T-helper 1 cell (primary cell): Measurements from ENCODE around the gene PHYH.
"Not testable (repeated sequence)": the region's sequence is repeated elsewhere in the genome, so short reads cannot be mapped to it uniquely, and the experiment has no call there.

Experiments used
- DNase-seq, 5 donors: peaks; one replicate each; pipeline ENCODE4 v3.0.0-alpha.2; 2012 to 2020

The PHYH gene

GRCh38 chr10:13270877-13271551 is 28.9 kb downstream of the PHYH start:
- no peak for DNase-seq

- DNase-seq, result no peak
These were observed 31.0 kb downstream of the PHYH start for GRCh38 chr10:13268841-13269240.

GRCh38 chr10:13268310-13268709 is 31.6 kb downstream of the PHYH start:
- no peak for DNase-seq

GRCh38 chr10:13263591-13263990 is 36.3 kb downstream of the PHYH start:
- no peak for DNase-seq

GRCh38 chr10:13262433-13262832 is 37.4 kb downstream of the PHYH start:
- DNase-seq, result no peak

GRCh38 chr10:13257621-13258140 is 42.2 kb downstream of the PHYH start:
- no peak for DNase-seq

- DNase-seq, result no peak
These were observed 43.2 kb downstream of the PHYH start for GRCh38 chr10:13256627-13257026.

- DNase-seq, result no peak
These were observed 46.1 kb downstream of the PHYH start for GRCh38 chr10:13253726-13254125.

GRCh38 chr10:13247784-13248183 is 52.1 kb downstream of the PHYH start:
- no peak for DNase-seq

- DNase-seq, result no peak
These were observed 52.6 kb downstream of the PHYH start for GRCh38 chr10:13247246-13247645.

GRCh38 chr10:13242260-13242659 is 57.6 kb downstream of the PHYH start:
- DNase-seq, result not testable (repeated sequence)

- no peak for DNase-seq
These were observed 58.3 kb downstream of the PHYH start for GRCh38 chr10:13241613-13242012.

GRCh38 chr10:13239923-13240322 is 59.9 kb downstream of the PHYH start:
- DNase-seq, result no peak

- no peak for DNase-seq
These were observed 61.4 kb downstream of the PHYH start for GRCh38 chr10:13238271-13239077.

GRCh38 chr10:13236638-13237037 is 63.2 kb downstream of the PHYH start:
- no peak for DNase-seq

- not testable (repeated sequence) for DNase-seq
These were observed 65.1 kb downstream of the PHYH start for GRCh38 chr10:13234736-13235135.

- no peak for DNase-seq
These were observed 65.7 kb downstream of the PHYH start, which contains the start of gene UCMA for GRCh38 chr10:13234172-13234571. Gene UCMA (minus strand): TSS chr10:13234374. CDS start chr10:13234258, 116 bp downstream.

- no peak for DNase-seq
These were observed 66.5 kb downstream of the PHYH start for GRCh38 chr10:13233358-13233757.

GRCh38 chr10:13231808-13232207 is 68.1 kb downstream of the PHYH start:
- DNase-seq, result no peak

- no peak for DNase-seq
These were observed 68.7 kb downstream of the PHYH start for GRCh38 chr10:13231190-13231589.
